Peyer's patch (tissue), 4 donors: ENCODE data around the gene EFNA5. TPM values are rescaled to one million over a fixed set of nuclear protein-coding genes. Genes with fewer than 3 reads are reported as not detected.

Source experiments
- DNase-seq, 3 donors: peaks; one replicate each; pipeline ENCODE4 v3.0.0-alpha.2; 2017 to 2019
- H3K27ac ChIP-seq, 4 donors: fragments of 200-600 bp; sonication (generic); one replicate each; pipeline ENCODE4 v1.5.1; 2016 to 2019
- H3K27me3 ChIP-seq, 2 donors: fragments of 200-600 bp; sonication (generic); one replicate each; pipeline ENCODE4 v1.5.1; 2019
- H3K36me3 ChIP-seq, 3 donors: fragments of 200-600 bp; sonication (generic); one replicate each; pipeline ENCODE4 v1.5.1; 2016 to 2019
- H3K4me1 ChIP-seq, 4 donors: fragments of 200-600 bp; sonication (generic); one replicate each; pipeline ENCODE4 v1.5.1; 2016 to 2019
- H3K4me3 ChIP-seq, 4 donors: fragments of 200-600 bp; sonication (generic); 1 replicate in 3 of 4; 2 replicates in 1 of 4; pipeline ENCODE4 v1.5.1; 2016 to 2019; ENCODE audit warnings: mild to moderate bottlenecking in 1 of 4
- H3K9me3 ChIP-seq, 4 donors: fragments of 200-600 bp; sonication (generic); one replicate each; pipeline ENCODE4 v1.5.1; 2016 to 2019; ENCODE audit warnings: mild to moderate bottlenecking in 1 of 4
- POLR2A ChIP-seq, 2 donors: fragments of 450-650 bp; IDR thresholded peaks; one replicate each; pipeline ENCODE4 v1.5.1; 2017; ENCODE audit warnings: antibody characterized with exemption in 2 of 2, mild to moderate bottlenecking in 2 of 2, moderate library complexity in 2 of 2
- total RNA-seq, 4 donors: library from RNA; depleted of rRNA; stranded (reverse); fragments of >200 nt; gene quantifications; one replicate each; pipeline ENCODE4 v1.1.0, GENCODE V29; 2016
- TF ChIP-seq, protein P1 (sequence below), 6 experiments: fragments of 450-650 bp in 4 of 6; fragments of 200-600 bp in 2 of 6; sonication (generic) in 1 of 6; IDR thresholded peaks; one replicate each; pipeline ENCODE4 v1.5.1; 2017 to 2019; ENCODE audit warnings: antibody characterized with exemption in 6 of 6, mild to moderate bottlenecking in 3 of 6, moderate library complexity in 1 of 6

EFNA5 gene
- total RNA-seq, 4 donors from 2014 or later, result 1.1 to 27.5 (median 1.1) TPM; not detected in 1

DNA sequence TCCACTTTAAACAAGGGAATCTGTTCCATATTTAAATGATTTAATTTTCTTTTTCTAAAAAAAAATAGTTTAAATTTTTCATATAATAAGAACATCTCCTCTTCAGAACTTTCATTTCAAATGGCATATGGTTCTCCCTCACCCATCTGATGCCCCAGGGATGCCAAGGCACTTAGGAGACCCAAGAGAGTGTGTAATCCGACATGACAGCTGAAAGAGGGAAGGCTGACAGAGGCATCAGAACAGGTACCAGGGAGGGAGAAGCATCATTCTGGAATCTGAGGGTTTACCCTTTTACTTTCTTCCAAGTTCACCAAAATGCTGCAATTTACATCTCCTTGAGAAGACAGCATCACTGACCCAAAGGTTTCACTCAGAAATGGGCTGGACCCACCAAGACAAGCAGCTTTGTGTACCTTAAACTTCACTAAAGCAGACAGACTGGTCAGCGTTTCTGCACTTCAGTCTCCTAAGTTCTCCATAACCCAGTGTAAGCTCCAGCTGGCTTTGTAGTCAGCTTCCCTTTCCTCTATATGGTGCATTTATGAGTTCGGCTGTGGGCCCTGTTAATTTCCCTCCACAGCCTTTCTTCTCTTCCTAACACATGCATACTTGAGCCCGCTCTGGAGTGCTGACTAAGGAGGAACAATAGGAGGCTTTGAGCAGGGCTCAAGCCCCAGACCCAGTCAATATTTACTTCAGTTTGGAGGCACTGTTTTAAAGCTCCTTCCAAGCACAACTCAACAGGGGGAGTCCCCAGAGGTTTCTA lies 17.7 kb downstream of the EFNA5 start:
- no peak overlapping the region for H3K27ac ChIP-seq
- H3K36me3 ChIP-seq, result no peaks in the 10 kb centered on the region
- no peak for TF ChIP-seq POLR2A (IDR thresholded peaks at IDR 0.05)
- TF ChIP-seq, protein P1, sequence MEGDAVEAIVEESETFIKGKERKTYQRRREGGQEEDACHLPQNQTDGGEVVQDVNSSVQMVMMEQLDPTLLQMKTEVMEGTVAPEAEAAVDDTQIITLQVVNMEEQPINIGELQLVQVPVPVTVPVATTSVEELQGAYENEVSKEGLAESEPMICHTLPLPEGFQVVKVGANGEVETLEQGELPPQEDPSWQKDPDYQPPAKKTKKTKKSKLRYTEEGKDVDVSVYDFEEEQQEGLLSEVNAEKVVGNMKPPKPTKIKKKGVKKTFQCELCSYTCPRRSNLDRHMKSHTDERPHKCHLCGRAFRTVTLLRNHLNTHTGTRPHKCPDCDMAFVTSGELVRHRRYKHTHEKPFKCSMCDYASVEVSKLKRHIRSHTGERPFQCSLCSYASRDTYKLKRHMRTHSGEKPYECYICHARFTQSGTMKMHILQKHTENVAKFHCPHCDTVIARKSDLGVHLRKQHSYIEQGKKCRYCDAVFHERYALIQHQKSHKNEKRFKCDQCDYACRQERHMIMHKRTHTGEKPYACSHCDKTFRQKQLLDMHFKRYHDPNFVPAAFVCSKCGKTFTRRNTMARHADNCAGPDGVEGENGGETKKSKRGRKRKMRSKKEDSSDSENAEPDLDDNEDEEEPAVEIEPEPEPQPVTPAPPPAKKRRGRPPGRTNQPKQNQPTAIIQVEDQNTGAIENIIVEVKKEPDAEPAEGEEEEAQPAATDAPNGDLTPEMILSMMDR (IDR thresholded peaks at IDR 0.05), result no peak
- H3K27me3 ChIP-seq, result no peaks in the 10 kb centered on the region
- no peaks in the 10 kb centered on the region for H3K9me3 ChIP-seq
- H3K4me3 ChIP-seq, result no peak overlapping the region
- H3K4me1 ChIP-seq, result no peaks in the 10 kb centered on the region
- DNase-seq, result no peak

GRCh38 chr5:107652408-107652807 lies 18.3 kb downstream of the EFNA5 start:
- Histone ChIP-seq H3K4me3 (no peak overlapping the region), H3K27ac (no peak overlapping the region), H3K9me3 (no peaks in the 10 kb centered on the region), H3K4me1 (no peaks in the 10 kb centered on the region), H3K36me3 (no peaks in the 10 kb centered on the region), H3K27me3 (no peaks in the 10 kb centered on the region)
- no peak for DNase-seq
- TF ChIP-seq POLR2A (IDR thresholded peaks at IDR 0.05), result no peak
- TF ChIP-seq, protein P1 (IDR thresholded peaks at IDR 0.05), result no peak

- Histone ChIP-seq H3K4me3 (no peak overlapping the region), H3K4me1 (no peaks in the 10 kb centered on the region), H3K36me3 (no peaks in the 10 kb centered on the region), H3K9me3 (no peaks in the 10 kb centered on the region), H3K27ac (no peak overlapping the region), H3K27me3 (no peaks in the 10 kb centered on the region)
- no peak for TF ChIP-seq POLR2A (IDR thresholded peaks at IDR 0.05)
- TF ChIP-seq, protein P1 (IDR thresholded peaks at IDR 0.05), result no peak
- DNase-seq, result no peak
Observed at GRCh38 chr5:107651325-107651724, 19.4 kb downstream of the EFNA5 start.

- Histone ChIP-seq H3K36me3 (no peaks in the 10 kb centered on the region), H3K4me1 (no peaks in the 10 kb centered on the region)
Observed at GRCh38 chr5:107646418-107646817, 24.3 kb downstream of the EFNA5 start.

DNA sequence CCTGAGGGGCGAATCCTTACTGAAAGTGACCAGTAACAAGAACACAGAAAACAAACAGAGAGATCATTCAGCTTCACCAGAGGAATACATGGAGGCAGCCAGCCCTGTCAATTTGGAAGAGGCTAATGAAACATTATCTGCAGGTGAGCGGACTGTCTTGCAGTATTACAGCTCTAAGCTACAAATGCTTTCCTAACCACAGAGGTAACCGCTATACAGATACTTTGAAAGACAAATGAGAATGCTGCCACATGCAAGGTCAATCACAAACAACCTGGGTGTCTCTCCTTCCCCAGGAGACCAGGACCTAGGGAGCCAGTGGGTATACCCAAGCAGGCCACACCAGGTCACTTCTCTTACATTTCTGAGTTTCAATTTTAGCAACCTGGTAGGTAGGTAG lies 30.2 kb downstream of the EFNA5 start:
- TF ChIP-seq POLR2A (IDR thresholded peaks at IDR 0.05), result no peak
- TF ChIP-seq, protein P1 (IDR thresholded peaks at IDR 0.05), result no peak
- no peak overlapping the region for H3K27ac ChIP-seq
- no peak for DNase-seq
- H3K9me3 ChIP-seq, result no peaks in the 10 kb centered on the region
- H3K4me1 ChIP-seq, result no peaks in the 10 kb centered on the region
- no peaks in the 10 kb centered on the region for H3K27me3 ChIP-seq
- no peak overlapping the region for H3K4me3 ChIP-seq
- no peaks in the 10 kb centered on the region for H3K36me3 ChIP-seq

More at GRCh38 chr5:107646418-107646817, 24.3 kb downstream of the EFNA5 start:
- no peak for TF ChIP-seq POLR2A (IDR thresholded peaks at IDR 0.05)
- TF ChIP-seq, protein P1 (IDR thresholded peaks at IDR 0.05), result no peak
- no peak for DNase-seq
- no peaks in the 10 kb centered on the region for H3K27me3 ChIP-seq
- no peak overlapping the region for H3K27ac ChIP-seq
- H3K4me3 ChIP-seq, result no peak overlapping the region
- no peaks in the 10 kb centered on the region for H3K9me3 ChIP-seq
